22Rv1 (cell line): Measurements from ENCODE around the gene FAM184A.

Source experiments
- H3K27ac ChIP-seq: fragments of 450-650 bp; 2 replicates; pipeline ENCODE4 v1.5.1; 2017
- ZFX ChIP-seq: fragments of 450-650 bp; IDR thresholded peaks from 2 replicates; pipeline ENCODE4 v1.6.1; 2017; ENCODE audit warnings: antibody characterized with exemption, borderline replicate concordance
- TF ChIP-seq, protein P1 (sequence below): fragments of 450-650 bp; IDR thresholded peaks from 2 replicates; pipeline ENCODE4 v1.5.1; 2017; ENCODE audit warnings: mild to moderate bottlenecking

Gene FAM184A

GRCh38 chr6:119065382-119065781 is 13.1 kb downstream of the FAM184A start:
- H3K27ac ChIP-seq, result no peak overlapping the region
- TF ChIP-seq ZFX, result no peak
- TF ChIP-seq, protein P1, sequence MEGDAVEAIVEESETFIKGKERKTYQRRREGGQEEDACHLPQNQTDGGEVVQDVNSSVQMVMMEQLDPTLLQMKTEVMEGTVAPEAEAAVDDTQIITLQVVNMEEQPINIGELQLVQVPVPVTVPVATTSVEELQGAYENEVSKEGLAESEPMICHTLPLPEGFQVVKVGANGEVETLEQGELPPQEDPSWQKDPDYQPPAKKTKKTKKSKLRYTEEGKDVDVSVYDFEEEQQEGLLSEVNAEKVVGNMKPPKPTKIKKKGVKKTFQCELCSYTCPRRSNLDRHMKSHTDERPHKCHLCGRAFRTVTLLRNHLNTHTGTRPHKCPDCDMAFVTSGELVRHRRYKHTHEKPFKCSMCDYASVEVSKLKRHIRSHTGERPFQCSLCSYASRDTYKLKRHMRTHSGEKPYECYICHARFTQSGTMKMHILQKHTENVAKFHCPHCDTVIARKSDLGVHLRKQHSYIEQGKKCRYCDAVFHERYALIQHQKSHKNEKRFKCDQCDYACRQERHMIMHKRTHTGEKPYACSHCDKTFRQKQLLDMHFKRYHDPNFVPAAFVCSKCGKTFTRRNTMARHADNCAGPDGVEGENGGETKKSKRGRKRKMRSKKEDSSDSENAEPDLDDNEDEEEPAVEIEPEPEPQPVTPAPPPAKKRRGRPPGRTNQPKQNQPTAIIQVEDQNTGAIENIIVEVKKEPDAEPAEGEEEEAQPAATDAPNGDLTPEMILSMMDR, result no peak

- no peak overlapping the region for H3K27ac ChIP-seq
- no peak for TF ChIP-seq ZFX
- TF ChIP-seq, protein P1, result no peak
Measured at GRCh38 chr6:119063491-119063890, 15.0 kb downstream of the FAM184A start.

DNA sequence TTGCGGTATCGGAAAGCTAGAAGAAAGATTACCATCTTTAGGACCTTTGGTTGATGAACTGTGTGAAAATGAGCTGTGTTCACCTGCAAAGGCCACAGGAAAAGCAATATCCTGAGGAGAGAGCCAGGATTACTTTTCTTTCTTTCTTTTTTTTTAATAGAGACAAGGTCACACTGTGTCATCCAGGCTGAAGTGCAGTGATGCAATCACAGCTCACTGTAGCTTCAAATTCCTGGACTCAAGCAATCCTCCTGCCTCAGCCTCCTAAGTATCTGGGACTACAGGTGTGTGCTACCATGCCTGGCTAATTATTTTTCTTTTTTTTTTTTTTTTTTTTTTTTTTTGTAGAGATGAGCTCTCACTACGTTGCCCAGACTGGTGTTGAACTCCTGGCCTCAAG is 17.2 kb downstream of the FAM184A start:
- H3K27ac ChIP-seq, result no peak overlapping the region
- no peak for TF ChIP-seq ZFX
- TF ChIP-seq, protein P1, result no peak

GRCh38 chr6:119060255-119060907 is 18.1 kb downstream of the FAM184A start:
- TF ChIP-seq ZFX, result no peak
- TF ChIP-seq, protein P1, result no peak
- H3K27ac ChIP-seq, result no peak overlapping the region

GRCh38 chr6:119055069-119055468 is 23.4 kb downstream of the FAM184A start:
- TF ChIP-seq ZFX, result no peak
- TF ChIP-seq, protein P1, result no peak
- no peak overlapping the region for H3K27ac ChIP-seq

GRCh38 chr6:119052987-119053386 is 25.5 kb downstream of the FAM184A start:
- H3K27ac ChIP-seq, result no peak overlapping the region
- TF ChIP-seq, protein P1, result no peak
- TF ChIP-seq ZFX, result no peak

- no peak overlapping the region for H3K27ac ChIP-seq
Measured at GRCh38 chr6:119052292-119052889, 26.1 kb downstream of the FAM184A start.

More at GRCh38 chr6:119052292-119052889, 26.1 kb downstream of the FAM184A start:
- no peak for TF ChIP-seq ZFX
- TF ChIP-seq, protein P1, result no peak
